Measurements from ENCODE around the gene XDH. TPM values are rescaled to one million over a fixed set of nuclear protein-coding genes. Genes with fewer than 3 reads are reported as not detected.

The XDH gene
- total RNA-seq, 1 experiment from 2014 or later, result 0.47 TPM

GRCh38 chr2:31294196-31294595, 120.3 kb downstream of the XDH start:
- DNase-seq (ENCODE audit: extremely low read depth, low read depth), result no peak

GRCh38 chr2:31287654-31288053, 126.9 kb downstream of the XDH start:
- no peak for DNase-seq (ENCODE audit: extremely low read depth, low read depth)

- no peak for DNase-seq (ENCODE audit: extremely low read depth, low read depth)
Measured at GRCh38 chr2:31286961-31287550, 127.5 kb downstream of the XDH start.

GRCh38 chr2:31286230-31286629, 128.3 kb downstream of the XDH start:
- DNase-seq (ENCODE audit: extremely low read depth, low read depth), result no peak

Other genes with a start within 250 kb of the XDH start
- not detected in 2 replicates for gene CAPN14, start 197.2 kb downstream of the XDH start, total RNA-seq (2014; rRNA removed; shearing (Covaris generic))
- 3.3 and 3.7 TPM in 2 replicates for gene EHD3, start 180.6 kb downstream of the XDH start, total RNA-seq (2014; rRNA removed; shearing (Covaris generic))
- 0.05 TPM in 1 of 2 replicates, not detected in the other for gene SRD5A2, start 166.2 kb upstream of the XDH start, total RNA-seq (2014; rRNA removed; shearing (Covaris generic))

Measured in NCI-H460 (cell line).